ENCODE measurements around the gene ADSL. TPM values are rescaled to one million over a fixed set of nuclear protein-coding genes. Genes with fewer than 3 reads are reported as not detected.

The ADSL gene
- total RNA-seq, 2 experiments from 2014 or later = 117 to 137 TPM

- BruUV-seq (replicated peaks) = no TSS peak
- POLR2A ChIA-PET = no interaction called here
- Histone ChIP-seq H3K4me1 (ENCODE audit: insufficient read depth, low read length, poor library complexity, severe bottlenecking) (peaks cover 9% of the 10 kb centered on the region), H3K9me2 (ENCODE audit: insufficient read depth, low read length) (no peaks in the 10 kb centered on the region), H3K4me3 (ENCODE audit: low read depth, low read length, poor library complexity, severe bottlenecking) (no peak overlapping the region), H4K20me1 (ENCODE audit: insufficient read depth, low read length) (no peaks in the 10 kb centered on the region), H2AFZ (ENCODE audit: low read length) (no peak overlapping the region), H3K9me3 (ENCODE audit: low read length) (no peaks in the 10 kb centered on the region), H3K79me2 (ENCODE audit: insufficient read depth, low read depth, low read length) (no peaks in the 10 kb centered on the region), H3K36me3 (ENCODE audit: insufficient read depth, low read length) (peaks cover 13% of the 10 kb centered on the region; the same call in 1 of the 2 replicates), H3K27ac (ENCODE audit: low read depth, low read length, poor library complexity, severe bottlenecking) (no peak overlapping the region), H3K4me2 (ENCODE audit: low read length) (no peak overlapping the region)
- TF ChIP-seq EZH2phosphoT487 (IDR thresholded peaks at IDR 0.05; ENCODE audit: borderline replicate concordance, low read depth, low read length) (no peak), CTCF (conservative IDR thresholded peaks at IDR 0.05; ENCODE audit: low read length) (no peak)
- no peak for DNase-seq (ENCODE audit: low spot score)
- CTCF ChIA-PET (ENCODE audit: unreplicated experiment) = no interaction called here
- intact Hi-C loops (cut with micrococcal nuclease; ENCODE audit: unreplicated experiment) = no loop called here
These were observed 16.8 kb upstream of the ADSL start for GRCh38 chr22:40329466-40329865.

GRCh38 chr22:40330086-40330485 lies 16.2 kb upstream of the ADSL start:
- no peak for TF ChIP-seq EZH2phosphoT487 (IDR thresholded peaks at IDR 0.05; ENCODE audit: borderline replicate concordance, low read depth, low read length)
- TF ChIP-seq CTCF (conservative IDR thresholded peaks at IDR 0.05; ENCODE audit: low read length) = no peak
- BruUV-seq (replicated peaks) = no TSS peak
- H3K4me3 ChIP-seq (ENCODE audit: low read depth, low read length, poor library complexity, severe bottlenecking) = no peak overlapping the region
- H3K9me3 ChIP-seq (ENCODE audit: low read length) = no peaks in the 10 kb centered on the region
- H2AFZ ChIP-seq (ENCODE audit: low read length) = no peak overlapping the region
- H3K9me2 ChIP-seq (ENCODE audit: insufficient read depth, low read length) = no peaks in the 10 kb centered on the region
- ChIA-PET CTCF (ENCODE audit: unreplicated experiment) (no interaction called here), POLR2A (no interaction called here)
- H3K4me1 ChIP-seq (ENCODE audit: insufficient read depth, low read length, poor library complexity, severe bottlenecking) = peaks cover 15% of the 10 kb centered on the region
- H3K79me2 ChIP-seq (ENCODE audit: insufficient read depth, low read depth, low read length) = no peaks in the 10 kb centered on the region
- H3K27ac ChIP-seq (ENCODE audit: low read depth, low read length, poor library complexity, severe bottlenecking) = no peak overlapping the region
- peaks cover 10% of the 10 kb centered on the region; the same call in 1 of the 2 replicates for H3K36me3 ChIP-seq (ENCODE audit: insufficient read depth, low read length)
- intact Hi-C loops (cut with micrococcal nuclease; ENCODE audit: unreplicated experiment) = no loop called here
- no peak overlapping the region for H3K4me2 ChIP-seq (ENCODE audit: low read length)
- DNase-seq (ENCODE audit: low spot score) = no peak
- no peaks in the 10 kb centered on the region for H4K20me1 ChIP-seq (ENCODE audit: insufficient read depth, low read length)

- Histone ChIP-seq H3K4me1 (ENCODE audit: insufficient read depth, low read length, poor library complexity, severe bottlenecking) (peaks cover 20% of the 10 kb centered on the region), H2AFZ (ENCODE audit: low read length) (no peak overlapping the region), H3K79me2 (ENCODE audit: insufficient read depth, low read depth, low read length) (no peaks in the 10 kb centered on the region), H3K9me3 (ENCODE audit: low read length) (no peaks in the 10 kb centered on the region), H4K20me1 (ENCODE audit: insufficient read depth, low read length) (no peaks in the 10 kb centered on the region), H3K4me3 (ENCODE audit: low read depth, low read length, poor library complexity, severe bottlenecking) (no peak overlapping the region), H3K9me2 (ENCODE audit: insufficient read depth, low read length) (no peaks in the 10 kb centered on the region), H3K36me3 (ENCODE audit: insufficient read depth, low read length) (peaks cover 5% of the 10 kb centered on the region; the same call in 1 of the 2 replicates), H3K27ac (ENCODE audit: low read depth, low read length, poor library complexity, severe bottlenecking) (no peak overlapping the region), H3K4me2 (ENCODE audit: low read length) (no peak overlapping the region)
- no peak for DNase-seq (ENCODE audit: low spot score)
- no TSS peak for BruUV-seq (replicated peaks)
- POLR2A ChIA-PET = no interaction called here
- CTCF ChIA-PET (ENCODE audit: unreplicated experiment) = no interaction called here
- intact Hi-C loops (cut with micrococcal nuclease; ENCODE audit: unreplicated experiment) = no loop called here
- TF ChIP-seq CTCF (conservative IDR thresholded peaks at IDR 0.05; ENCODE audit: low read length) = no peak
- no peak for TF ChIP-seq EZH2phosphoT487 (IDR thresholded peaks at IDR 0.05; ENCODE audit: borderline replicate concordance, low read depth, low read length)
These were observed 15.7 kb upstream of the ADSL start for GRCh38 chr22:40330615-40331014.
